ENCODE measurements around the gene C8G.

C8G gene

GRCh38 chr9:136952321-136952850 lies 7.3 kb downstream of the C8G start:
- DNase-seq (ENCODE audit: low read depth, low spot score): no peak
- no peak overlapping the region for H3K27ac ChIP-seq

- DNase-seq (ENCODE audit: low read depth, low spot score): no peak
- no peak overlapping the region for H3K27ac ChIP-seq
Observed at GRCh38 chr9:136952876-136953770, 8.1 kb downstream of the C8G start.

GRCh38 chr9:136953771-136954269 lies 8.8 kb downstream of the C8G start:
- DNase-seq (ENCODE audit: low read depth, low spot score): no peak
- H3K27ac ChIP-seq: no peak overlapping the region

- no peak overlapping the region for H3K27ac ChIP-seq
- no peak for DNase-seq (ENCODE audit: low read depth, low spot score)
Observed at GRCh38 chr9:136954270-136955083, 9.4 kb downstream of the C8G start.

- DNase-seq (ENCODE audit: low read depth, low spot score): no peak
Observed at GRCh38 chr9:136955202-136955942, 10.3 kb downstream of the C8G start.

GRCh38 chr9:136955943-136956335 lies 10.9 kb downstream of the C8G start:
- no peak overlapping the region for H3K27ac ChIP-seq
- no peak for DNase-seq (ENCODE audit: low read depth, low spot score)

More at GRCh38 chr9:136955202-136955942, 10.3 kb downstream of the C8G start:
- no peak overlapping the region for H3K27ac ChIP-seq

GRCh38 chr9:136956604-136957003 lies 11.6 kb downstream of the C8G start:
- no peak overlapping the region for H3K27ac ChIP-seq
- DNase-seq (ENCODE audit: low read depth, low spot score): no peak

- DNase-seq (ENCODE audit: low read depth, low spot score): no peak
- no peak overlapping the region for H3K27ac ChIP-seq
Observed at GRCh38 chr9:136957461-136957860, 12.4 kb downstream of the C8G start.

GRCh38 chr9:136957901-136958300 lies 12.9 kb downstream of the C8G start:
- H3K27ac ChIP-seq: no peak overlapping the region

GRCh38 chr9:136958473-136958872 lies 13.4 kb downstream of the C8G start:
- DNase-seq (ENCODE audit: low read depth, low spot score): no peak
- H3K27ac ChIP-seq: no peak overlapping the region

More at GRCh38 chr9:136957901-136958300, 12.9 kb downstream of the C8G start:
- no peak for DNase-seq (ENCODE audit: low read depth, low spot score)

GRCh38 chr9:136958898-136959850 lies 14.1 kb downstream of the C8G start:
- no peak for DNase-seq (ENCODE audit: low read depth, low spot score)

GRCh38 chr9:136960212-136960937 lies 15.3 kb downstream of the C8G start:
- no peak overlapping the region for H3K27ac ChIP-seq
- DNase-seq (ENCODE audit: low read depth, low spot score): no peak

More at GRCh38 chr9:136958898-136959850, 14.1 kb downstream of the C8G start:
- H3K27ac ChIP-seq: no peak overlapping the region

- no peak overlapping the region for H3K27ac ChIP-seq
- DNase-seq (ENCODE audit: low read depth, low spot score): no peak
Observed at GRCh38 chr9:136960938-136961275, 15.9 kb downstream of the C8G start.

GRCh38 chr9:136961279-136962065 lies 16.4 kb downstream of the C8G start:
- H3K27ac ChIP-seq: no peak overlapping the region
- no peak for DNase-seq (ENCODE audit: low read depth, low spot score)

GRCh38 chr9:136962163-136962562 lies 17.1 kb downstream of the C8G start:
- H3K27ac ChIP-seq: no peak overlapping the region
- no peak for DNase-seq (ENCODE audit: low read depth, low spot score)

- no peak overlapping the region for H3K27ac ChIP-seq
- no peak for DNase-seq (ENCODE audit: low read depth, low spot score)
Observed at GRCh38 chr9:136962701-136963248, 17.7 kb downstream of the C8G start.

- no peak for DNase-seq (ENCODE audit: low read depth, low spot score)
- no peak overlapping the region for H3K27ac ChIP-seq
Observed at GRCh38 chr9:136963341-136963740, 18.3 kb downstream of the C8G start.
